ENCODE data around the gene TSPEAR. TPM values are rescaled to one million over a fixed set of nuclear protein-coding genes. Genes with fewer than 3 reads are reported as not detected.

Gene TSPEAR
- total RNA-seq, 2 experiments from 2014 or later, result not detected

DNA sequence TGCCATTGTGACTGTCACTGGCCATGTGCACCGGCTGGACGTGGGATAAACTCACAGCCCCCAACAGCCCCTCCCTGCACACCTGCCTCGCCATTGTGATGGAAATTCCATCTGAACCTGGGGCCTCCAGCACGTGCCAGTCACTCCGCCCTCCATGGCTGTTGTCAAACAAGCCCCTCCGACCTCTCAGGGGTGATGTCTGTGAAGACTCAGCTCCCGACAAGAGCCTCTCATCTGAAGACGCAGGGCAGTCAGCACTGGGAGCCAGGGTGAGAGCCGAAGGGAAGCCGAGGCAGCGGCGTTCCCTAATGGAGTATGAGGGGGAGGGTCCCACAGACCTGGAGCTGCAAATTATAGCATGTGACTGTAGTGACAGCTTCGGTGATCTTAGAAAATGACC, 158.7 kb downstream of the TSPEAR start:
- ChIA-PET POLR2A (no interaction called here), CTCF (no interaction called here)
- intact Hi-C loops (cut with DNase I, micrococcal nuclease), result no loop called here
- Histone ChIP-seq H3K9me3 (ENCODE audit: control insufficient read depth in 1 of 2, insufficient read depth in 1 of 2, low read length in 2 of 2) (peaks cover 5 to 23% of the 10 kb centered on the region in 2 experiments), H3K4me1 (ENCODE audit: insufficient read depth, low read length) (peaks cover 13% of the 10 kb centered on the region), H3K4me3 (ENCODE audit: low read length) (no peak overlapping the region), H3K27ac (ENCODE audit: low read depth in 1 of 2, low read length in 2 of 2) (no peak overlapping the region), H3K27me3 (ENCODE audit: control insufficient read depth in 1 of 2, insufficient read depth in 2 of 2, low read length in 2 of 2) (peaks cover 0 to 4% of the 10 kb centered on the region in 2 experiments), H3K36me3 (ENCODE audit: insufficient read depth, low read length) (no peaks in the 10 kb centered on the region)
- H3K27ac Mint-ChIP-seq, result no peak overlapping the region
- DNase-seq, result no peak
- H3K9me3 Mint-ChIP-seq, result peaks cover 7% of the 10 kb centered on the region
- H3K4me1 Mint-ChIP-seq (ENCODE audit: low read depth), result peaks cover 19% of the 10 kb centered on the region
- TF ChIP-seq, protein P1, sequence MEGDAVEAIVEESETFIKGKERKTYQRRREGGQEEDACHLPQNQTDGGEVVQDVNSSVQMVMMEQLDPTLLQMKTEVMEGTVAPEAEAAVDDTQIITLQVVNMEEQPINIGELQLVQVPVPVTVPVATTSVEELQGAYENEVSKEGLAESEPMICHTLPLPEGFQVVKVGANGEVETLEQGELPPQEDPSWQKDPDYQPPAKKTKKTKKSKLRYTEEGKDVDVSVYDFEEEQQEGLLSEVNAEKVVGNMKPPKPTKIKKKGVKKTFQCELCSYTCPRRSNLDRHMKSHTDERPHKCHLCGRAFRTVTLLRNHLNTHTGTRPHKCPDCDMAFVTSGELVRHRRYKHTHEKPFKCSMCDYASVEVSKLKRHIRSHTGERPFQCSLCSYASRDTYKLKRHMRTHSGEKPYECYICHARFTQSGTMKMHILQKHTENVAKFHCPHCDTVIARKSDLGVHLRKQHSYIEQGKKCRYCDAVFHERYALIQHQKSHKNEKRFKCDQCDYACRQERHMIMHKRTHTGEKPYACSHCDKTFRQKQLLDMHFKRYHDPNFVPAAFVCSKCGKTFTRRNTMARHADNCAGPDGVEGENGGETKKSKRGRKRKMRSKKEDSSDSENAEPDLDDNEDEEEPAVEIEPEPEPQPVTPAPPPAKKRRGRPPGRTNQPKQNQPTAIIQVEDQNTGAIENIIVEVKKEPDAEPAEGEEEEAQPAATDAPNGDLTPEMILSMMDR (IDR thresholded peaks at IDR 0.05), result no peak
- no peak for ATAC-seq (ENCODE audit: poor library complexity)
- peaks cover 21% of the 10 kb centered on the region for H3K36me3 Mint-ChIP-seq (ENCODE audit: low read depth)
- H3K4me3 Mint-ChIP-seq, result no peak overlapping the region
- no peaks in the 10 kb centered on the region for H3K27me3 Mint-ChIP-seq

DNA sequence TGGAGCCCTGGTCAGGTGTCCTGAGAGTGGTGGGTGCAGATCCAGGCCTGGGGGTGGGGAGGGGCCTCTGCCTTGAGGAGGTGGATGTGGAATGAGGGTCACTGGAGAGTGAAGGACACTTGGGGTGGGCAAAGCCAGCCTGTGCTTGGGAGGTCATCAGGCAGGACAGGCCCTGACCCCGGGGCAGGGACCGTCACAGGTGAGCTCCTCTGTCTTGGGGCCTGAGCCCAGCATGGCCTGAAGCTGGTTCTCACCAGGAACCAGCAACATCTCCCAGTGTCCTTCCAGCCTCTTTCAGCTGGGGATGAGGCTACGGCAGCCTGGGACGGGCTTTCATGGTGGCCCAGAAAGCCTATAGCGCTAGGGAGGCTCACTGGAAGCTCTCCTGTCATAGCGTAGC, 159.2 kb downstream of the TSPEAR start:
- H3K4me3 Mint-ChIP-seq, result no peak overlapping the region
- H3K27me3 Mint-ChIP-seq, result no peaks in the 10 kb centered on the region
- Histone ChIP-seq H3K9me3 (ENCODE audit: control insufficient read depth in 1 of 2, insufficient read depth in 1 of 2, low read length in 2 of 2) (peaks cover 6 to 19% of the 10 kb centered on the region in 2 experiments), H3K4me3 (ENCODE audit: low read length) (no peak overlapping the region), H3K4me1 (ENCODE audit: insufficient read depth, low read length) (peaks cover 18% of the 10 kb centered on the region), H3K36me3 (ENCODE audit: insufficient read depth, low read length) (no peaks in the 10 kb centered on the region), H3K27me3 (ENCODE audit: control insufficient read depth in 1 of 2, insufficient read depth in 2 of 2, low read length in 2 of 2) (peaks cover 0 to 4% of the 10 kb centered on the region in 2 experiments), H3K27ac (ENCODE audit: low read depth in 1 of 2, low read length in 2 of 2) (no peak overlapping the region)
- ChIA-PET POLR2A (no interaction called here), CTCF (no interaction called here)
- intact Hi-C loops (cut with DNase I, micrococcal nuclease), result no loop called here
- no peak for DNase-seq
- H3K36me3 Mint-ChIP-seq (ENCODE audit: low read depth), result peaks cover 26% of the 10 kb centered on the region
- H3K27ac Mint-ChIP-seq, result no peak overlapping the region
- TF ChIP-seq, protein P1 (IDR thresholded peaks at IDR 0.05), result no peak
- ATAC-seq (ENCODE audit: poor library complexity), result no peak
- peaks cover 24% of the 10 kb centered on the region for H3K4me1 Mint-ChIP-seq (ENCODE audit: low read depth)
- H3K9me3 Mint-ChIP-seq, result peaks cover 11% of the 10 kb centered on the region

DNA sequence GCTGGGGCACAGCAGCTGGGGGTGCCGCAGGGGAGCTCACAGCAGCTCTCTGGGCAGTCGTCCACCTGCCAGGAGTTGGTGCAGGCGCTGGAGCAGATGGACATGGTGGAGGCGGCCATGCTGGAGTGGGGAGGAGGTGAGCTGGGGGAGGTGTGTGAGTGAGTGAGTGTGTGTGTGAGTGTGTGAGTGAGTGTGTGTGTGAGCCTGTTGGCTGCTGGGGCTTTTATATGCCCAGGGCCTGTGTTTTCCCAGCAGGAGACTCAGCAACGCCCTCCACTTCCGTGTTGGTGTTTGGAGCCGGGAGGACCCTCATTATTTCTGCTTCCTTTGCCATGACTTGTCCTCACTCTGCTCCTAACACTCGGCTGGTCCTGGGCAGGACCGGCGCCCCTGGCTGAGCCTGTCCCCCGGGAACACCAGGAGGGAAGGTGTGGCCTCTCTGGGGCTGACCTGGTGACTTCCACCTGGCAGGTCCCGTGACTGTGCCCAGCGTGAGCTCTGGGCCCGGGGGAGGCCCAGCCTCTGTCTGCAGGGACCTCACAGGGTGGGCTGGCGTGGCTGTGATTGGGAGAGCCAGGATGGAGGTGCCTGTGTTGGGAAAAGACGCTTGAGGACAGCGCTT, 159.9 kb downstream of the TSPEAR start, which contains the start of gene KRTAP10-2:
TSS of gene KRTAP10-2 (minus strand) at position 166 of the 622 bp plus-strand sequence. CDS start at position 119, 47 bp downstream.
- Mint-ChIP-seq H3K9me3 (peaks cover 18% of the 10 kb centered on the region), H3K4me3 (no peak within 1 kb of the TSS), H3K4me1 (ENCODE audit: low read depth) (peaks cover 30% of the 10 kb centered on the region), H3K27ac (no peak within 1 kb of the TSS), H3K27me3 (no peaks in the 10 kb centered on the region), H3K36me3 (ENCODE audit: low read depth) (peaks cover 33% of the 10 kb centered on the region)
- H3K9me3 ChIP-seq (ENCODE audit: control insufficient read depth in 1 of 2, insufficient read depth in 1 of 2, low read length in 2 of 2), result peaks cover 13 to 20% of the 10 kb centered on the region in 2 experiments
- no peak within 1 kb of the TSS for H3K4me3 ChIP-seq (ENCODE audit: low read length)
- H3K27ac ChIP-seq (ENCODE audit: low read depth in 1 of 2, low read length in 2 of 2), result no peak within 1 kb of the TSS
- ChIA-PET POLR2A (no interaction called here), CTCF (no interaction called here)
- DNase-seq, result no peak
- ATAC-seq (ENCODE audit: poor library complexity), result no peak
- H3K27me3 ChIP-seq (ENCODE audit: control insufficient read depth in 1 of 2, insufficient read depth in 2 of 2, low read length in 2 of 2), result peaks cover 0 to 4% of the 10 kb centered on the region in 2 experiments
- intact Hi-C loops (cut with DNase I, micrococcal nuclease), result no loop called here
- H3K36me3 ChIP-seq (ENCODE audit: insufficient read depth, low read length), result no peaks in the 10 kb centered on the region
- peaks cover 18% of the 10 kb centered on the region for H3K4me1 ChIP-seq (ENCODE audit: insufficient read depth, low read length)
- TF ChIP-seq, protein P1 (IDR thresholded peaks at IDR 0.05), result no peak
